ENCODE measurements around the gene TMEM9B. TPM values are rescaled to one million over a fixed set of nuclear protein-coding genes. Genes with fewer than 3 reads are reported as not detected.

The TMEM9B gene
- total and polyA plus RNA-seq, 9 of the 15 experiments (the other 6 are each of a cell fraction or from before 2014, with no cell fraction given), result 7.7 to 20.0 (median 14.0) TPM

- TF ChIP-seq, protein P1, sequence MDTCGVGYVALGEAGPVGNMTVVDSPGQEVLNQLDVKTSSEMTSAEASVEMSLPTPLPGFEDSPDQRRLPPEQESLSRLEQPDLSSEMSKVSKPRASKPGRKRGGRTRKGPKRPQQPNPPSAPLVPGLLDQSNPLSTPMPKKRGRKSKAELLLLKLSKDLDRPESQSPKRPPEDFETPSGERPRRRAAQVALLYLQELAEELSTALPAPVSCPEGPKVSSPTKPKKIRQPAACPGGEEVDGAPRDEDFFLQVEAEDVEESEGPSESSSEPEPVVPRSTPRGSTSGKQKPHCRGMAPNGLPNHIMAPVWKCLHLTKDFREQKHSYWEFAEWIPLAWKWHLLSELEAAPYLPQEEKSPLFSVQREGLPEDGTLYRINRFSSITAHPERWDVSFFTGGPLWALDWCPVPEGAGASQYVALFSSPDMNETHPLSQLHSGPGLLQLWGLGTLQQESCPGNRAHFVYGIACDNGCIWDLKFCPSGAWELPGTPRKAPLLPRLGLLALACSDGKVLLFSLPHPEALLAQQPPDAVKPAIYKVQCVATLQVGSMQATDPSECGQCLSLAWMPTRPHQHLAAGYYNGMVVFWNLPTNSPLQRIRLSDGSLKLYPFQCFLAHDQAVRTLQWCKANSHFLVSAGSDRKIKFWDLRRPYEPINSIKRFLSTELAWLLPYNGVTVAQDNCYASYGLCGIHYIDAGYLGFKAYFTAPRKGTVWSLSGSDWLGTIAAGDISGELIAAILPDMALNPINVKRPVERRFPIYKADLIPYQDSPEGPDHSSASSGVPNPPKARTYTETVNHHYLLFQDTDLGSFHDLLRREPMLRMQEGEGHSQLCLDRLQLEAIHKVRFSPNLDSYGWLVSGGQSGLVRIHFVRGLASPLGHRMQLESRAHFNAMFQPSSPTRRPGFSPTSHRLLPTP (IDR thresholded peaks at IDR 0.05; ENCODE audit: borderline replicate concordance, extremely low read depth, insufficient read length), result no peak
- TF ChIP-seq, protein P2, sequence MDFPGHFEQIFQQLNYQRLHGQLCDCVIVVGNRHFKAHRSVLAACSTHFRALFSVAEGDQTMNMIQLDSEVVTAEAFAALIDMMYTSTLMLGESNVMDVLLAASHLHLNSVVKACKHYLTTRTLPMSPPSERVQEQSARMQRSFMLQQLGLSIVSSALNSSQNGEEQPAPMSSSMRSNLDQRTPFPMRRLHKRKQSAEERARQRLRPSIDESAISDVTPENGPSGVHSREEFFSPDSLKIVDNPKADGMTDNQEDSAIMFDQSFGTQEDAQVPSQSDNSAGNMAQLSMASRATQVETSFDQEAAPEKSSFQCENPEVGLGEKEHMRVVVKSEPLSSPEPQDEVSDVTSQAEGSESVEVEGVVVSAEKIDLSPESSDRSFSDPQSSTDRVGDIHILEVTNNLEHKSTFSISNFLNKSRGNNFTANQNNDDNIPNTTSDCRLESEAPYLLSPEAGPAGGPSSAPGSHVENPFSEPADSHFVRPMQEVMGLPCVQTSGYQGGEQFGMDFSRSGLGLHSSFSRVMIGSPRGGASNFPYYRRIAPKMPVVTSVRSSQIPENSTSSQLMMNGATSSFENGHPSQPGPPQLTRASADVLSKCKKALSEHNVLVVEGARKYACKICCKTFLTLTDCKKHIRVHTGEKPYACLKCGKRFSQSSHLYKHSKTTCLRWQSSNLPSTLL (IDR thresholded peaks at IDR 0.05), result no peak
- TF ChIP-seq PRDM10 (IDR thresholded peaks at IDR 0.05; ENCODE audit: partially characterized antibody), result peak; percentile 62
- TF ChIP-seq, protein P3, sequence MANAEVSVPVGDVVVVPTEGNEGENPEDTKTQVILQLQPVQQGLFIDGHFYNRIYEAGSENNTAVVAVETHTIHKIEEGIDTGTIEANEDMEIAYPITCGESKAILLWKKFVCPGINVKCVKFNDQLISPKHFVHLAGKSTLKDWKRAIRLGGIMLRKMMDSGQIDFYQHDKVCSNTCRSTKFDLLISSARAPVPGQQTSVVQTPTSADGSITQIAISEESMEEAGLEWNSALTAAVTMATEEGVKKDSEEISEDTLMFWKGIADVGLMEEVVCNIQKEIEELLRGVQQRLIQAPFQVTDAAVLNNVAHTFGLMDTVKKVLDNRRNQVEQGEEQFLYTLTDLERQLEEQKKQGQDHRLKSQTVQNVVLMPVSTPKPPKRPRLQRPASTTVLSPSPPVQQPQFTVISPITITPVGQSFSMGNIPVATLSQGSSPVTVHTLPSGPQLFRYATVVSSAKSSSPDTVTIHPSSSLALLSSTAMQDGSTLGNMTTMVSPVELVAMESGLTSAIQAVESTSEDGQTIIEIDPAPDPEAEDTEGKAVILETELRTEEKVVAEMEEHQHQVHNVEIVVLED (CRISPR knock-in tag; IDR thresholded peaks at IDR 0.05), result peak; percentile 88
- TF ChIP-seq, protein P4, sequence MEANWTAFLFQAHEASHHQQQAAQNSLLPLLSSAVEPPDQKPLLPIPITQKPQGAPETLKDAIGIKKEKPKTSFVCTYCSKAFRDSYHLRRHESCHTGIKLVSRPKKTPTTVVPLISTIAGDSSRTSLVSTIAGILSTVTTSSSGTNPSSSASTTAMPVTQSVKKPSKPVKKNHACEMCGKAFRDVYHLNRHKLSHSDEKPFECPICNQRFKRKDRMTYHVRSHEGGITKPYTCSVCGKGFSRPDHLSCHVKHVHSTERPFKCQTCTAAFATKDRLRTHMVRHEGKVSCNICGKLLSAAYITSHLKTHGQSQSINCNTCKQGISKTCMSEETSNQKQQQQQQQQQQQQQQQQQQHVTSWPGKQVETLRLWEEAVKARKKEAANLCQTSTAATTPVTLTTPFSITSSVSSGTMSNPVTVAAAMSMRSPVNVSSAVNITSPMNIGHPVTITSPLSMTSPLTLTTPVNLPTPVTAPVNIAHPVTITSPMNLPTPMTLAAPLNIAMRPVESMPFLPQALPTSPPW (CRISPR knock-in tag; IDR thresholded peaks at IDR 0.05), result peak; percentile 31; the same call in 1 of the 2 replicates
- TF ChIP-seq, protein P5, sequence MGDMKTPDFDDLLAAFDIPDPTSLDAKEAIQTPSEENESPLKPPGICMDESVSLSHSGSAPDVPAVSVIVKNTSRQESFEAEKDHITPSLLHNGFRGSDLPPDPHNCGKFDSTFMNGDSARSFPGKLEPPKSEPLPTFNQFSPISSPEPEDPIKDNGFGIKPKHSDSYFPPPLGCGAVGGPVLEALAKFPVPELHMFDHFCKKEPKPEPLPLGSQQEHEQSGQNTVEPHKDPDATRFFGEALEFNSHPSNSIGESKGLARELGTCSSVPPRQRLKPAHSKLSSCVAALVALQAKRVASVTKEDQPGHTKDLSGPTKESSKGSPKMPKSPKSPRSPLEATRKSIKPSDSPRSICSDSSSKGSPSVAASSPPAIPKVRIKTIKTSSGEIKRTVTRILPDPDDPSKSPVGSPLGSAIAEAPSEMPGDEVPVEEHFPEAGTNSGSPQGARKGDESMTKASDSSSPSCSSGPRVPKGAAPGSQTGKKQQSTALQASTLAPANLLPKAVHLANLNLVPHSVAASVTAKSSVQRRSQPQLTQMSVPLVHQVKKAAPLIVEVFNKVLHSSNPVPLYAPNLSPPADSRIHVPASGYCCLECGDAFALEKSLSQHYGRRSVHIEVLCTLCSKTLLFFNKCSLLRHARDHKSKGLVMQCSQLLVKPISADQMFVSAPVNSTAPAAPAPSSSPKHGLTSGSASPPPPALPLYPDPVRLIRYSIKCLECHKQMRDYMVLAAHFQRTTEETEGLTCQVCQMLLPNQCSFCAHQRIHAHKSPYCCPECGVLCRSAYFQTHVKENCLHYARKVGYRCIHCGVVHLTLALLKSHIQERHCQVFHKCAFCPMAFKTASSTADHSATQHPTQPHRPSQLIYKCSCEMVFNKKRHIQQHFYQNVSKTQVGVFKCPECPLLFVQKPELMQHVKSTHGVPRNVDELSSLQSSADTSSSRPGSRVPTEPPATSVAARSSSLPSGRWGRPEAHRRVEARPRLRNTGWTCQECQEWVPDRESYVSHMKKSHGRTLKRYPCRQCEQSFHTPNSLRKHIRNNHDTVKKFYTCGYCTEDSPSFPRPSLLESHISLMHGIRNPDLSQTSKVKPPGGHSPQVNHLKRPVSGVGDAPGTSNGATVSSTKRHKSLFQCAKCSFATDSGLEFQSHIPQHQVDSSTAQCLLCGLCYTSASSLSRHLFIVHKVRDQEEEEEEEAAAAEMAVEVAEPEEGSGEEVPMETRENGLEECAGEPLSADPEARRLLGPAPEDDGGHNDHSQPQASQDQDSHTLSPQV (IDR thresholded peaks at IDR 0.05), result 0 out of 2 replicates have a peak, but pooled peaks have one; percentile 41
Measured at GRCh38 chr11:8964324-8965320, at the start of gene TMEM9B (continued).

Measured in K562 (cell line).